ENCODE results near the gene PEAK3.

Gene PEAK3

GRCh38 chr19:2239173-2239572 lies 42.8 kb downstream of the PEAK3 start:
- Mint-ChIP-seq H3K27ac (peak overlapping the region; percentile 96), H3K36me3 (ENCODE audit: low read depth) (peaks cover 88% of the 10 kb centered on the region), H3K4me1 (ENCODE audit: low read depth) (peaks cover 68% of the 10 kb centered on the region), H3K4me3 (peak overlapping the region; percentile 94), H3K27me3 (no peaks in the 10 kb centered on the region), H3K9me3 (no peaks in the 10 kb centered on the region)
- no peak for DNase-seq

DNA sequence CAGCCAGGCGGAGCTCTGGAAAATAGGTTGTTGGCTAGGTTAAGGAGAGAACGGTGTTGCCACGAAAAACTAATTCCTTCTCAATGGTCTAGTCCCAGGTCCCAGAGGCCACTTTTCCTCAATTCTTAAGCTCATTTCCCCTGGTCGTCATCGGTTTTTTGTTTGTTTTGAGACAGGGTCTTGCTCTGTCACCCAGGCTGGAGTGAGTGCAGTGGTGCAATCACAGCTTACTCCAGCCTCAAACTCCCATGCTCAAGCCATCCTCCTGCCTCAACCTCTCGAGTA lies 44.2 kb downstream of the PEAK3 start:
- H3K9me3 Mint-ChIP-seq = no peaks in the 10 kb centered on the region
- peak overlapping the region; percentile 96 for H3K27ac Mint-ChIP-seq
- H3K4me1 Mint-ChIP-seq (ENCODE audit: low read depth) = peaks cover 77% of the 10 kb centered on the region
- H3K27me3 Mint-ChIP-seq = no peaks in the 10 kb centered on the region
- H3K4me3 Mint-ChIP-seq = peak overlapping the region; percentile 94
- DNase-seq = no peak
- H3K36me3 Mint-ChIP-seq (ENCODE audit: low read depth) = peaks cover 88% of the 10 kb centered on the region

GRCh38 chr19:2237051-2237868 lies 44.7 kb downstream of the PEAK3 start:
- no peaks in the 10 kb centered on the region for H3K9me3 Mint-ChIP-seq
- H3K36me3 Mint-ChIP-seq (ENCODE audit: low read depth) = peaks cover 88% of the 10 kb centered on the region
- H3K4me1 Mint-ChIP-seq (ENCODE audit: low read depth) = peaks cover 75% of the 10 kb centered on the region
- H3K4me3 Mint-ChIP-seq = peak overlapping the region; percentile 94
- no peak for DNase-seq
- H3K27me3 Mint-ChIP-seq = no peaks in the 10 kb centered on the region
- peak overlapping the region; percentile 96 for H3K27ac Mint-ChIP-seq

GRCh38 chr19:2236314-2237050 lies 45.5 kb downstream of the PEAK3 start, which contains the start of the genes PLEKHJ1 and SF3A2:
Gene PLEKHJ1, minus strand, starts transcription at chr19:2236329. Its CDS starts 81 bp downstream, at chr19:2236248.
Gene SF3A2, plus strand, starts transcription at chr19:2236824. Its CDS starts 6,595 bp downstream, at chr19:2243419.
- no peaks in the 10 kb centered on the region for H3K27me3 Mint-ChIP-seq
- DNase-seq = peak; percentile 100
- H3K36me3 Mint-ChIP-seq (ENCODE audit: low read depth) = peaks cover 90% of the 10 kb centered on the region
- H3K27ac Mint-ChIP-seq = peak within 1 kb of the TSS; percentile 96
- H3K9me3 Mint-ChIP-seq = no peaks in the 10 kb centered on the region
- peak within 1 kb of the TSS; percentile 94 for H3K4me3 Mint-ChIP-seq
- peaks cover 68% of the 10 kb centered on the region for H3K4me1 Mint-ChIP-seq (ENCODE audit: low read depth)

DNA sequence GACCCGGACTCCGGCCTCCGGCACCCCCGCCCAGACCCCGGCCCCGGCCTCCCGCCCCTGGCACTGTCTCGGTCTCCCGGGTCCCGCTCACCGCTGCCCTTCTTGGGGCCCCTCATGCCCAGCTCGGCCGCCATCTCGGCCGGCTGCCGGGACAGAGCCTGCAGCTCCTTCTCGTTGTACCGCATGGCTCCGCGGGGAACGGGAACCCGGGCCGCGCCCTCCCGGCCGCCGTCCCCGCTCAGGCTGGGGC lies 46.0 kb downstream of the PEAK3 start:
- no peak for DNase-seq
- Mint-ChIP-seq H3K27ac (peak overlapping the region; percentile 96), H3K4me3 (peak overlapping the region; percentile 94), H3K4me1 (ENCODE audit: low read depth) (peaks cover 63% of the 10 kb centered on the region), H3K27me3 (no peaks in the 10 kb centered on the region), H3K36me3 (ENCODE audit: low read depth) (peaks cover 90% of the 10 kb centered on the region), H3K9me3 (no peaks in the 10 kb centered on the region)

DNA sequence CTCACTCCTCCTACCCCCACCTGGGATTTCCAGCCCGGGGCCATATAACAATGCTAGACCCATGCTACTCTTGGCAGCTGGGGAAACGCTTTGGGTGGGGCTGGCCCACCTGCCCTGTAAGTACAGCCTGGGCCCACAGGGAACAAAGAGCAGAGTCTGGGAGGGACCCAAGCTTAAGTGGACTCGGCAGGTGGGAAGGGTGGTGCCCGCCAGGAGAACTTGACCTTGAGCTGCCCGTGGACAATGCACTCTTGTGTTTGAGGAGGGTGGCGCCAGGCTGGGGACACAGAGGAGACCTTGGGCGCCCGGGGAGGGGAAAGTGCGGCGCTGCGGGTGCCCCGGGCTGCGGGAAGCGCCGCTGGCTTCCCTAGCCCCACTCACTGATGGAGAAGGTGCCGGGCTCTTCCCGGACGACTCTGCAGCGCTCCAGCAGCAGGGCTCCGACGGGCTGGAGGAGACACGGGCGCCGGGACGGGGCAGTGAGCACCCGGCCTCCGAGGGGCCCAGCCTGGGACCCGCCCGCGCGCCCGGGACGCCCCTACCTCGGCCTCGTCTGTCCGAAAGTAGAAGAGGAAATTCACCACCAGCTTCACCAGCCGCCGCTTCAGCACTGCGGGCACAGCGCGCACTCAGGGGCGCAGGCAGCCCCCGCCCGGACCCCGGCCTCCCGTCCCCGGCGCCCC lies 46.5 kb downstream of the PEAK3 start:
- Mint-ChIP-seq H3K27me3 (no peaks in the 10 kb centered on the region), H3K4me3 (peak overlapping the region; percentile 94), H3K4me1 (ENCODE audit: low read depth) (peaks cover 59% of the 10 kb centered on the region), H3K36me3 (ENCODE audit: low read depth) (peaks cover 90% of the 10 kb centered on the region), H3K27ac (peak overlapping the region; percentile 93), H3K9me3 (no peaks in the 10 kb centered on the region)
- DNase-seq = no peak

- H3K4me1 Mint-ChIP-seq (ENCODE audit: low read depth) = peaks cover 55% of the 10 kb centered on the region
- H3K27me3 Mint-ChIP-seq = no peaks in the 10 kb centered on the region
- H3K36me3 Mint-ChIP-seq (ENCODE audit: low read depth) = peaks cover 90% of the 10 kb centered on the region
- no peaks in the 10 kb centered on the region for H3K9me3 Mint-ChIP-seq
- H3K4me3 Mint-ChIP-seq = peak overlapping the region; percentile 94
- H3K27ac Mint-ChIP-seq = peak overlapping the region; percentile 93
- DNase-seq = no peak
Measured at GRCh38 chr19:2234996-2235380, 47.0 kb downstream of the PEAK3 start.

- H3K4me3 Mint-ChIP-seq = peak overlapping the region; percentile 94
- H3K36me3 Mint-ChIP-seq (ENCODE audit: low read depth) = peaks cover 88% of the 10 kb centered on the region
- H3K27ac Mint-ChIP-seq = peak overlapping the region; percentile 93
- no peaks in the 10 kb centered on the region for H3K27me3 Mint-ChIP-seq
- no peak for DNase-seq
- H3K4me1 Mint-ChIP-seq (ENCODE audit: low read depth) = peaks cover 44% of the 10 kb centered on the region
- no peaks in the 10 kb centered on the region for H3K9me3 Mint-ChIP-seq
Measured at GRCh38 chr19:2233601-2234280, 48.2 kb downstream of the PEAK3 start.

DNA sequence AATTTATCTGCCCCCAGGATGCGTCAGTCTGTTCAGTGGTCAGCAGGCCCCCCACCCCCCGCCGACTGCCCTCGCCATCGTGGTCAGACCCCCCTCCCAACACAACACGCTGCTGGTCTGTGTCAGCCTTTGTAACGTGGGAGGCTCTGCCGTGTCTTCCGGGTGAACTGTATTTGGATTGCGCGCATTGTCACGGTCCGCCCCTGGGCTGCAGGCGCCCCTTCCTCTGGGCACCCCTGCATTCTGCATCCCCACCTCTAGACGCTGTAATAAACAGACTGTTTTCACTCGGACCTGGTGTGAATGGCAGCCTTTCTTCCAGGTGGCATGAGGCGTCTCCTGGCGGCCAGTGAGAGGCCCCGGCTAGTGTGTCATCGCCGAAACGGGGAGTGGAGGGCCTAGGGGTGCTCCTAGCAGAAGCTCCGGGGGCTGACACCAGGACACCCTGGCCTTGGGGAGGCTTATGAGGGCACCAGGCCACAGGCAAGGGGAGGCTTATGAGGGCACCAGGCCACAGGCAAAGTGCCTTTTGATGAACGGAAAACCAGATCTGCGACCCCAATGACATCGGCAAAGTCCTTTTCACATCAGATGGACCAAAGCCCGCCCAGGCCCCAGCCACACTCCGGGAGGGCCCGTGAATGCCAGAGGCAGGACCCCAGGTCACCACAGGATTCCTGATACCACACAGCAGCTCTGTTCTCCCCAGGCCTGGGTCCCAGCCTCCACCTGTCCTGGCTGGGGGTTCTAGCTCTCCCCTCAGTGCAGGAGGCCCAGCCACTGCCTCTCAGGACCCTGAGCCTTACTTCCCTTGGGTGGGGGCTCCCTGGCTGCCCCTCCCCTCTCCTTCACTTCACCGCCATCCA lies 49.5 kb downstream of the PEAK3 start:
- no peak for DNase-seq
- no peaks in the 10 kb centered on the region for H3K27me3 Mint-ChIP-seq
- H3K4me3 Mint-ChIP-seq = peak overlapping the region; percentile 35
- no peaks in the 10 kb centered on the region for H3K9me3 Mint-ChIP-seq
- H3K4me1 Mint-ChIP-seq (ENCODE audit: low read depth) = peaks cover 32% of the 10 kb centered on the region
- peaks cover 84% of the 10 kb centered on the region for H3K36me3 Mint-ChIP-seq (ENCODE audit: low read depth)
- peak overlapping the region; percentile 53 for H3K27ac Mint-ChIP-seq

GRCh38 chr19:2231621-2232221 lies 50.3 kb downstream of the PEAK3 start:
- H3K4me1 Mint-ChIP-seq (ENCODE audit: low read depth) = peaks cover 31% of the 10 kb centered on the region
- H3K27ac Mint-ChIP-seq = peak overlapping the region; percentile 83
- H3K27me3 Mint-ChIP-seq = no peaks in the 10 kb centered on the region
- H3K4me3 Mint-ChIP-seq = no peak overlapping the region
- peaks cover 81% of the 10 kb centered on the region for H3K36me3 Mint-ChIP-seq (ENCODE audit: low read depth)
- H3K9me3 Mint-ChIP-seq = no peaks in the 10 kb centered on the region
- DNase-seq = no peak

GRCh38 chr19:2230807-2231533 lies 51.0 kb downstream of the PEAK3 start:
- no peaks in the 10 kb centered on the region for H3K27me3 Mint-ChIP-seq
- H3K4me1 Mint-ChIP-seq (ENCODE audit: low read depth) = peaks cover 26% of the 10 kb centered on the region
- peaks cover 81% of the 10 kb centered on the region for H3K36me3 Mint-ChIP-seq (ENCODE audit: low read depth)
- H3K9me3 Mint-ChIP-seq = no peaks in the 10 kb centered on the region
- H3K27ac Mint-ChIP-seq = peak overlapping the region; percentile 56
- no peak for DNase-seq
- H3K4me3 Mint-ChIP-seq = no peak overlapping the region

GRCh38 chr19:2230033-2230531 lies 51.9 kb downstream of the PEAK3 start:
- peak overlapping the region; percentile 56 for H3K27ac Mint-ChIP-seq
- H3K36me3 Mint-ChIP-seq (ENCODE audit: low read depth) = peaks cover 85% of the 10 kb centered on the region
- peaks cover 24% of the 10 kb centered on the region for H3K4me1 Mint-ChIP-seq (ENCODE audit: low read depth)
- DNase-seq = no peak
- H3K9me3 Mint-ChIP-seq = no peaks in the 10 kb centered on the region
- H3K4me3 Mint-ChIP-seq = no peak overlapping the region
- no peaks in the 10 kb centered on the region for H3K27me3 Mint-ChIP-seq
